Nephron (organoid): ENCODE measurements around the gene RPN1.

ENCODE experiments used
- H3K27ac Mint-ChIP-seq, 3 experiments: 2 replicates each; pipeline ENCODE4 v1.8.0; 2020; ENCODE audit warnings: mixed read lengths in 3 of 3, mild to moderate bottlenecking in 2 of 3, moderate library complexity in 1 of 3
- H3K27me3 Mint-ChIP-seq: 2 replicates; pipeline ENCODE4 v1.8.0; 2021; ENCODE audit warnings: low read depth, mild to moderate bottlenecking, moderate library complexity, mixed read lengths
- H3K36me3 Mint-ChIP-seq: 2 replicates; pipeline ENCODE4 v1.8.0; 2020; ENCODE audit warnings: low read depth, mixed read lengths
- H3K4me1 Mint-ChIP-seq: 2 replicates; pipeline ENCODE4 v1.8.0; 2020; ENCODE audit warnings: mixed read lengths
- H3K4me3 Mint-ChIP-seq, 3 experiments: 2 replicates each; pipeline ENCODE4 v1.8.0; 2020; ENCODE audit warnings: mild to moderate bottlenecking in 3 of 3, mixed read lengths in 3 of 3, moderate library complexity in 2 of 3
- H3K9me3 Mint-ChIP-seq: 2 replicates; pipeline ENCODE4 v1.8.0; 2020; ENCODE audit warnings: mixed read lengths
- CTCF ChIP-seq, 3 experiments: fragments of 200-600 bp; sonication (generic); IDR thresholded peaks; one replicate each; pipeline ENCODE4 v1.5.0; 2021; ENCODE audit warnings: antibody characterized with exemption in 3 of 3; ENCODE audit not compliant: unreplicated experiment in 3 of 3

RPN1 gene

GRCh38 chr3:128572013-128572412 is 78.6 kb downstream of the RPN1 start:
- Mint-ChIP-seq H3K36me3 (no peaks in the 10 kb centered on the region), H3K4me1 (no peaks in the 10 kb centered on the region), H3K9me3 (no peaks in the 10 kb centered on the region), H3K27me3 (peaks cover 17% of the 10 kb centered on the region), H3K4me3 (no peak overlapping the region), H3K27ac (no peak overlapping the region)
- TF ChIP-seq CTCF (IDR thresholded peaks at IDR 0.05; ENCODE audit: unreplicated experiment in 3 of 3), result no peak
